ENCODE results near the gene GLT6D1.

GLT6D1 gene

GRCh38 chr9:135619599-135619886, 19.8 kb downstream of the GLT6D1 start:
- Mint-ChIP-seq H3K27me3 (peaks cover 5% of the 10 kb centered on the region), H3K4me3 (no peak overlapping the region), H3K36me3 (ENCODE audit: low read depth) (no peaks in the 10 kb centered on the region), H3K9me3 (no peaks in the 10 kb centered on the region), H3K4me1 (no peaks in the 10 kb centered on the region), H3K27ac (no peak overlapping the region)
- ATAC-seq: no peak
- no peak for DNase-seq

- no peak for DNase-seq
These were observed 20.3 kb downstream of the GLT6D1 start for GRCh38 chr9:135618866-135619598.

GRCh38 chr9:135617991-135618411, 21.3 kb downstream of the GLT6D1 start:
- ATAC-seq: no peak
- Mint-ChIP-seq H3K9me3 (no peaks in the 10 kb centered on the region), H3K27me3 (peaks cover 5% of the 10 kb centered on the region), H3K4me1 (no peaks in the 10 kb centered on the region), H3K27ac (no peak overlapping the region), H3K4me3 (no peak overlapping the region), H3K36me3 (ENCODE audit: low read depth) (no peaks in the 10 kb centered on the region)
- DNase-seq: no peak

More at GRCh38 chr9:135618866-135619598, 20.3 kb downstream of the GLT6D1 start:
- no peak for ATAC-seq
- Mint-ChIP-seq H3K4me1 (no peaks in the 10 kb centered on the region), H3K9me3 (no peaks in the 10 kb centered on the region), H3K27me3 (peaks cover 5% of the 10 kb centered on the region), H3K27ac (no peak overlapping the region), H3K4me3 (no peak overlapping the region), H3K36me3 (ENCODE audit: low read depth) (no peaks in the 10 kb centered on the region)

- DNase-seq: no peak
- no peaks in the 10 kb centered on the region for H3K36me3 Mint-ChIP-seq (ENCODE audit: low read depth)
- H3K27me3 Mint-ChIP-seq: peaks cover 5% of the 10 kb centered on the region
- H3K9me3 Mint-ChIP-seq: no peaks in the 10 kb centered on the region
- H3K4me1 Mint-ChIP-seq: no peaks in the 10 kb centered on the region
- H3K27ac Mint-ChIP-seq: no peak overlapping the region
- H3K4me3 Mint-ChIP-seq: no peak overlapping the region
- no peak for ATAC-seq
These were observed 21.8 kb downstream of the GLT6D1 start for GRCh38 chr9:135617538-135617900.

GRCh38 chr9:135616619-135617537, 22.5 kb downstream of the GLT6D1 start:
- H3K36me3 Mint-ChIP-seq (ENCODE audit: low read depth): no peaks in the 10 kb centered on the region

GRCh38 chr9:135615666-135616618, 23.4 kb downstream of the GLT6D1 start:
- no peak for ATAC-seq
- no peaks in the 10 kb centered on the region for H3K36me3 Mint-ChIP-seq (ENCODE audit: low read depth)
- no peaks in the 10 kb centered on the region for H3K9me3 Mint-ChIP-seq
- DNase-seq: no peak
- no peaks in the 10 kb centered on the region for H3K4me1 Mint-ChIP-seq
- peaks cover 5% of the 10 kb centered on the region for H3K27me3 Mint-ChIP-seq
- no peak overlapping the region for H3K27ac Mint-ChIP-seq
- no peak overlapping the region for H3K4me3 Mint-ChIP-seq

More at GRCh38 chr9:135616619-135617537, 22.5 kb downstream of the GLT6D1 start:
- DNase-seq (no peak), ATAC-seq (no peak)
- no peak overlapping the region for H3K4me3 Mint-ChIP-seq
- no peaks in the 10 kb centered on the region for H3K4me1 Mint-ChIP-seq
- H3K27ac Mint-ChIP-seq: no peak overlapping the region
- H3K27me3 Mint-ChIP-seq: peaks cover 5% of the 10 kb centered on the region
- H3K9me3 Mint-ChIP-seq: no peaks in the 10 kb centered on the region

- Mint-ChIP-seq H3K9me3 (no peaks in the 10 kb centered on the region), H3K36me3 (ENCODE audit: low read depth) (no peaks in the 10 kb centered on the region), H3K4me1 (no peaks in the 10 kb centered on the region), H3K27me3 (peaks cover 5% of the 10 kb centered on the region), H3K4me3 (no peak overlapping the region), H3K27ac (no peak overlapping the region)
- no peak for ATAC-seq
- no peak for DNase-seq
These were observed 24.3 kb downstream of the GLT6D1 start for GRCh38 chr9:135614821-135615665.

GRCh38 chr9:135613946-135614805, 25.2 kb downstream of the GLT6D1 start:
- H3K4me3 Mint-ChIP-seq: no peak overlapping the region
- H3K4me1 Mint-ChIP-seq: no peaks in the 10 kb centered on the region
- H3K27me3 Mint-ChIP-seq: peaks cover 5% of the 10 kb centered on the region
- no peak for DNase-seq
- no peaks in the 10 kb centered on the region for H3K36me3 Mint-ChIP-seq (ENCODE audit: low read depth)
- ATAC-seq: no peak
- H3K27ac Mint-ChIP-seq: no peak overlapping the region
- no peaks in the 10 kb centered on the region for H3K9me3 Mint-ChIP-seq

GRCh38 chr9:135612981-135613910, 26.1 kb downstream of the GLT6D1 start:
- no peaks in the 10 kb centered on the region for H3K9me3 Mint-ChIP-seq
- no peak for DNase-seq

GRCh38 chr9:135612437-135612836, 26.9 kb downstream of the GLT6D1 start:
- DNase-seq (no peak), ATAC-seq (no peak)
- Mint-ChIP-seq H3K27me3 (no peaks in the 10 kb centered on the region), H3K27ac (no peak overlapping the region), H3K4me1 (no peaks in the 10 kb centered on the region), H3K4me3 (no peak overlapping the region), H3K36me3 (ENCODE audit: low read depth) (no peaks in the 10 kb centered on the region), H3K9me3 (no peaks in the 10 kb centered on the region)

More at GRCh38 chr9:135612981-135613910, 26.1 kb downstream of the GLT6D1 start:
- no peak overlapping the region for H3K4me3 Mint-ChIP-seq
- H3K4me1 Mint-ChIP-seq: no peaks in the 10 kb centered on the region
- no peak overlapping the region for H3K27ac Mint-ChIP-seq
- no peak for ATAC-seq
- H3K27me3 Mint-ChIP-seq: peaks cover 2% of the 10 kb centered on the region
- H3K36me3 Mint-ChIP-seq (ENCODE audit: low read depth): no peaks in the 10 kb centered on the region

- H3K4me3 Mint-ChIP-seq: no peak overlapping the region
- ATAC-seq (no peak), DNase-seq (no peak)
- H3K27ac Mint-ChIP-seq: no peak overlapping the region
- H3K36me3 Mint-ChIP-seq (ENCODE audit: low read depth): no peaks in the 10 kb centered on the region
- H3K27me3 Mint-ChIP-seq: no peaks in the 10 kb centered on the region
- H3K9me3 Mint-ChIP-seq: no peaks in the 10 kb centered on the region
- no peaks in the 10 kb centered on the region for H3K4me1 Mint-ChIP-seq
These were observed 27.5 kb downstream of the GLT6D1 start for GRCh38 chr9:135611875-135612209.

- Mint-ChIP-seq H3K4me1 (no peaks in the 10 kb centered on the region), H3K27ac (no peak overlapping the region)
These were observed 28.0 kb downstream of the GLT6D1 start for GRCh38 chr9:135611142-135611874.

More at GRCh38 chr9:135611142-135611874, 28.0 kb downstream of the GLT6D1 start:
- Mint-ChIP-seq H3K27me3 (no peaks in the 10 kb centered on the region), H3K36me3 (ENCODE audit: low read depth) (no peaks in the 10 kb centered on the region), H3K9me3 (no peaks in the 10 kb centered on the region), H3K4me3 (no peak overlapping the region)
- DNase-seq (no peak), ATAC-seq (no peak)

All from activated naive CD8-positive, alpha-beta T cell treated with anti-CD3 and anti-CD28 coated beads, Interleukin-2, amount 50 U/mL, for 24 hours (primary cell).